ENCODE data around the gene ADAM19.

DNA sequence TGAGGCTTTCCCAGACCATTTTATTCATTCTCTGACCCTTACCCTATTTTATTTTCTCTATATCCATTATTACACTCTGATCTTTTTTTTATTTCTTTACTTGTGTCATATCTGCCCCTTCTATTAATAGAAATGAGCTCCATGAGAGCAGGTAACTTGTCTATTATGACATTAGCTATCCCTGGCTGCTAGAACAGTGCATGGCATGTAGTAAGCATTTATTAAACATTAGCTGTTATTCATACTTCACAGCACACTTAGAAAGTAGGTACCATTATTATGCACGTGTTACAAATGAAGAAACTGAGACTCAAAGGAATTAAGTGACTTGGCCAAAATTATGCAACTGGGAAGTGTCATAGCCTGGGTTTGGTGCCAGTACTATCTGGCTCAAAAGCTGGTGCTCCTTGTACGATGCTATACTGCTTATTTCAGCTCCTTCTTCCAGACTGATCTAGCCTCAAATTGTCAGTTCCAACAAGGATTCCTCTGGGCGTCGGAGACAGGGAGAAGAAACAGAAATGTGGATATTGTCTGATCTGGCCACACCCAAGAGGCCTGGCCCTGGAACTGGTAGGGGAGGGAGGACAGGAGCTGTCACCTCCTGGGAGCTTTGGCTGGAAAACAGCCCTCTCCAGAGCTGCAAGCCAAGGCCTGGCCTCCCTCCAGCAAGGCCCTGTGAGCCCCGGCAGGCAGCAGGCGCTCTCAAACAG, 126.4 kb downstream of the ADAM19 start:
- TF ChIP-seq, protein P1, sequence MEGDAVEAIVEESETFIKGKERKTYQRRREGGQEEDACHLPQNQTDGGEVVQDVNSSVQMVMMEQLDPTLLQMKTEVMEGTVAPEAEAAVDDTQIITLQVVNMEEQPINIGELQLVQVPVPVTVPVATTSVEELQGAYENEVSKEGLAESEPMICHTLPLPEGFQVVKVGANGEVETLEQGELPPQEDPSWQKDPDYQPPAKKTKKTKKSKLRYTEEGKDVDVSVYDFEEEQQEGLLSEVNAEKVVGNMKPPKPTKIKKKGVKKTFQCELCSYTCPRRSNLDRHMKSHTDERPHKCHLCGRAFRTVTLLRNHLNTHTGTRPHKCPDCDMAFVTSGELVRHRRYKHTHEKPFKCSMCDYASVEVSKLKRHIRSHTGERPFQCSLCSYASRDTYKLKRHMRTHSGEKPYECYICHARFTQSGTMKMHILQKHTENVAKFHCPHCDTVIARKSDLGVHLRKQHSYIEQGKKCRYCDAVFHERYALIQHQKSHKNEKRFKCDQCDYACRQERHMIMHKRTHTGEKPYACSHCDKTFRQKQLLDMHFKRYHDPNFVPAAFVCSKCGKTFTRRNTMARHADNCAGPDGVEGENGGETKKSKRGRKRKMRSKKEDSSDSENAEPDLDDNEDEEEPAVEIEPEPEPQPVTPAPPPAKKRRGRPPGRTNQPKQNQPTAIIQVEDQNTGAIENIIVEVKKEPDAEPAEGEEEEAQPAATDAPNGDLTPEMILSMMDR (conservative IDR thresholded peaks at IDR 0.05; ENCODE audit: low read length) = no peak
- TF ChIP-seq EZH2phosphoT487 (IDR thresholded peaks at IDR 0.05; ENCODE audit: borderline replicate concordance) = no peak

All from Loucy (cell line).